Breast epithelium (tissue), 4 donors: Measurements from ENCODE around the gene MATN1. TPM values are rescaled to one million over a fixed set of nuclear protein-coding genes. Genes with fewer than 3 reads are reported as not detected.

Experiments
- DNase-seq, 2 donors: peaks; one replicate each; pipeline ENCODE4 v3.0.0-alpha.2; 2019; ENCODE audit warnings: low spot score in 2 of 2
- H3K27ac ChIP-seq, 2 donors: fragments of 200-600 bp; sonication (generic) in 1 of 2; one replicate each; pipeline ENCODE4 v1.5.1; 2016 to 2019; ENCODE audit warnings: mild to moderate bottlenecking in 1 of 2
- H3K27me3 ChIP-seq, 2 donors: fragments of 200-600 bp; sonication (generic) in 1 of 2; one replicate each; pipeline versions ENCODE4 v1.5.1 to v1.6.0; 2017 to 2019; ENCODE audit warnings: control low read depth in 1 of 2, mild to moderate bottlenecking in 1 of 2
- H3K36me3 ChIP-seq: fragments of 200-600 bp; one replicate; pipeline ENCODE4 v1.5.1; 2019
- H3K4me1 ChIP-seq, 2 donors: fragments of 200-600 bp; sonication (generic); one replicate each; pipeline ENCODE4 v1.5.1; 2016 to 2019; ENCODE audit warnings: control low read depth in 1 of 2
- H3K4me3 ChIP-seq, 3 donors: fragments of 200-600 bp; sonication (generic); 1 replicate in 2 of 3; 2 replicates in 1 of 3; pipeline ENCODE4 v1.5.1; 2016 to 2019; ENCODE audit warnings: mild to moderate bottlenecking in 3 of 3, moderate library complexity in 2 of 3
- H3K9me3 ChIP-seq, 2 donors: fragments of 200-600 bp; sonication (generic) in 1 of 2; one replicate each; pipeline ENCODE4 v1.5.1; 2016 to 2019; ENCODE audit warnings: control low read depth in 1 of 2
- CTCF ChIP-seq, 3 donors: fragments of 450-650 bp; IDR thresholded peaks; one replicate each; pipeline ENCODE4 v1.5.1; 2016 to 2017; ENCODE audit warnings: antibody characterized with exemption in 3 of 3, mild to moderate bottlenecking in 3 of 3, moderate library complexity in 3 of 3
- POLR2A ChIP-seq: fragments of 450-650 bp; IDR thresholded peaks from one replicate; pipeline ENCODE4 v1.6.1; 2016; ENCODE audit warnings: antibody characterized with exemption, mild to moderate bottlenecking, moderate library complexity
- POLR2AphosphoS5 ChIP-seq, 3 donors: sonication (generic); formaldehyde crosslinking; IDR thresholded peaks; one replicate each; pipeline ENCODE4 v1.6.1; 2017; ENCODE audit warnings: antibody characterized with exemption in 3 of 3
- intact Hi-C: fragments of 100-400 bp; cut with DNase I; formaldehyde crosslinking; loops from one replicate; pipeline ENCODE4 v1.15.1; 2023; ENCODE audit warnings: low total_unique reads
- total RNA-seq, 3 donors: library from RNA; depleted of rRNA; stranded (reverse); fragments of >200 nt; gene quantifications; one replicate each; pipeline ENCODE4 v1.1.0, GENCODE V29; 2016

The MATN1 gene
- total RNA-seq, 3 donors from 2014 or later: not detected

DNA sequence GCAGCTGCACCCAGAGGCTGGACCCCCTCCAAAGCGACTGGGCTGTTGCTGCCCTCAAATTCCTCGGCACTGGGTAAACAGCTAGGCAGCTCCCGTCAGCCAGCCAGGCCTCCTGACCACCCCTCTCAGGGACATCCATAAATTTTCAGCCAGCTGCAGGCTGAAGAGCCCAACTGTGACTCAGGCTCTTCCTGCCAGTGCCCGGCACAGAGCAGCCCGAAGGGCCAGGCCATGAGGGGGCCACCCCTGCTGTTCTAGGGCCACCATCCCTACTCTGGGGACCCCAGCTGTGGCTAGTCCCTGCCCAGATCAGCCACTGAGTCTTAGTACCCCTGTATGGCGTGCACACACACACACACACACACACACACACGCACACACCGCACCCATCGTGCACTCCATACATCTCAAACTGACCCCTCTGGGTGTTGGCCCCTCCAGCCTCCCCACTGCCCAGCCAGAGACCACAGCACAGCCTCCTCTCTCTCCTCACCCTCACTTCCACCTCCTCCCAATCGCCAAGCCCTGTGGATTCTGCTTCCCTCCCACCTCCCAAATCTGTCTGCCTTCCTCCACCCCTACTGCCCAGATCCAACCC, 40.4 kb upstream of the MATN1 start:
- TF ChIP-seq POLR2AphosphoS5 (IDR thresholded peaks at IDR 0.05): no peak
- no peak for TF ChIP-seq CTCF (IDR thresholded peaks at IDR 0.05)
- no peak for TF ChIP-seq POLR2A
- DNase-seq: no peak
- peaks cover 5 to 9% of the 10 kb centered on the region in 2 donors for H3K4me1 ChIP-seq
- H3K9me3 ChIP-seq: no peaks in the 10 kb centered on the region
- intact Hi-C loops: no loop called here
- H3K27me3 ChIP-seq: no peaks in the 10 kb centered on the region
- H3K36me3 ChIP-seq: no peaks in the 10 kb centered on the region
- no peak overlapping the region for H3K27ac ChIP-seq
- no peak overlapping the region for H3K4me3 ChIP-seq

DNA sequence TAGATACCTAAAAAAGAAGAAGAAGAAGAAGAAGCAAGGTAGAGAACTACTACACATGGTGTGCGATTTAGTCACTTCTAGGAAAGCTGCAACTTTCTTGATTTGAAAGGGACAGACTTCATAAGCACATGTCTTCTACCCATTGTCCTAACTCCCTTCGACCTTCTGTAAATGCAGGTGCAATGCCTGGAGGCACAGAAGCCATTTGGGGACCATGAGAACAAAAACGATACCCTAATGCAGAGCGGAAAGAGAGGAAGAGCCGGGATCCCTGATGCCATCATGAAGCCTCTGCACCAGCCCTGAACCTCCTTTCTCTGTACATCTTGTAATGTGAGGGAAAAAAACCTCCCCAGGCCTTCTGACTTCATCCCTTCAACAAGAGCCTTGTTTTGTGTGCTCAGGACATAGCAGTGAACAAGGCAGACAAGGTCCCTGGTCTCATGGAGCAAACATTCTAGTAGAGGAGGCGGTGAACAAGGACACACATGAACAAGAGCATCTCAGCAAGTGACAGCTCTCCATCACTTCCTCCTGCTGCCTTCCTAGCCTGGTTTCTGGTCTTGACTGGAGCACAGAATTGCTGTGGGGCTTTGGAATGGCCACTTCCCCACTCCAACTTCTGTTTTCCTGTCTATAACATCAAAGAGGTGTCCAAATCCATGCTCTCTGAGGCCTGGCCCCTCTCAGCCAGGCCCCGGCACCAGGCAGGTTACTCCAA, 39.7 kb upstream of the MATN1 start:
- Histone ChIP-seq H3K4me1 (peaks cover 5 to 9% of the 10 kb centered on the region in 2 donors), H3K36me3 (no peaks in the 10 kb centered on the region), H3K4me3 (no peak overlapping the region), H3K27ac (no peak overlapping the region), H3K27me3 (no peaks in the 10 kb centered on the region), H3K9me3 (no peaks in the 10 kb centered on the region)
- intact Hi-C loops: no loop called here
- DNase-seq: no peak
- no peak for TF ChIP-seq POLR2AphosphoS5 (IDR thresholded peaks at IDR 0.05)
- no peak for TF ChIP-seq POLR2A
- TF ChIP-seq CTCF (IDR thresholded peaks at IDR 0.05): no peak

DNA sequence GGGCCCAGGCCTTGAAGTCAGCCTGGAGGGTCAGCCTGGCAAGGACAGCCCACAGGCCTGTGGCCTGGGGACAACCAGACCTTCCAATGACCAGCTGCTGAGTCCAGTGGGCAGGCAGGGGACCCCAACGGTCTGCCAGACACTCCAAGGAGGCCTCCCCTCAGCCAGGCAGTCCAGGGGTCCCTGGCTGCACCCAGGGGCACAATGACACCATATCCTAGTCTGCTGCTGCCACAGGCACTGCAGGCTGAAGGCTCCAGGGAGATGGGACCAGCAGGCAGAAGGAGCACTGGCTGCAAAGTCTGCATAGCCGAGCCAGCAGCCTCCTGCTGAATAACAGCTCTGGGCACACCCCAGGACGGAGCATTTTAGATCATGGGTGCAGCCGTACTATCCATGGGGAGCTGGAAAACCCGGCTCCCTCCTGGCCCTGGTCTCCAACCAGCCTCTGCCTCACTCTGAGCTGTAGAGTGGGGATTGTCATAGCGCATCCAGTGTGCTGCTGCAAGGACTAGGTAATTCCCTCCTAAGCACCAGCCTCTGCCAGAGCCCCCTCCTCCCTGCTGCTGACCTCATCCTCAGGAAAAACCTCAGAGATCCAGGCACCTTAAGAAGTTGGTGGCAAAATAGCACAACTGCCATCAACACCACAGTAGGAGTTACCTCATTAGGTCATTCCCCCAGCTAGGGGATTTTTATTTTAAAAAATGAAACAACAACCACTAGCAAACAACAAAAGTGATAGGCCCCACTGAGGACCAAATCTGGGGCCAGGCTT, 39.0 kb upstream of the MATN1 start:
- Histone ChIP-seq H3K27me3 (no peaks in the 10 kb centered on the region), H3K27ac (no peak overlapping the region), H3K4me3 (no peak overlapping the region), H3K4me1 (peaks cover 5 to 9% of the 10 kb centered on the region in 2 donors), H3K36me3 (no peaks in the 10 kb centered on the region), H3K9me3 (no peaks in the 10 kb centered on the region)
- intact Hi-C loops: no loop called here
- TF ChIP-seq CTCF (IDR thresholded peaks at IDR 0.05) (no peak), POLR2AphosphoS5 (IDR thresholded peaks at IDR 0.05) (no peak), POLR2A (no peak)
- DNase-seq: no peak

- Histone ChIP-seq H3K4me1 (peaks cover 5 to 9% of the 10 kb centered on the region in 2 donors), H3K27ac (no peak overlapping the region)
Observed at GRCh38 chr1:30761381-30762151, 38.2 kb upstream of the MATN1 start.

More at GRCh38 chr1:30761381-30762151, 38.2 kb upstream of the MATN1 start:
- no peaks in the 10 kb centered on the region for H3K36me3 ChIP-seq
- H3K9me3 ChIP-seq: no peaks in the 10 kb centered on the region
- no peaks in the 10 kb centered on the region for H3K27me3 ChIP-seq
- intact Hi-C loops: no loop called here
- TF ChIP-seq POLR2A (no peak), CTCF (IDR thresholded peaks at IDR 0.05) (no peak), POLR2AphosphoS5 (IDR thresholded peaks at IDR 0.05) (no peak)
- H3K4me3 ChIP-seq: no peak overlapping the region
- no peak for DNase-seq
